ENCODE data around the gene KRTAP12-1.

GRCh38 chr21:44632067-44632466 is 49.9 kb downstream of the KRTAP12-1 start:
- TF ChIP-seq GATA2 (IDR thresholded peaks at IDR 0.05; ENCODE audit: low read depth, low read length) (no peak), GATA3 (IDR thresholded peaks at IDR 0.05; ENCODE audit: low read depth, low read length) (no peak)

Data from SH-SY5Y (cell line).